ENCODE data around the gene FOXO3. TPM values are rescaled to one million over a fixed set of nuclear protein-coding genes. Genes with fewer than 3 reads are reported as not detected.

Gene FOXO3
- total RNA-seq, 1 experiment from 2014 or later: 43.8 TPM

- no peak overlapping the region for H3K4me3 ChIP-seq (ENCODE audit: low read depth in 2 of 2, low read length in 2 of 2)
- no peaks in the 10 kb centered on the region for H3K27me3 ChIP-seq (ENCODE audit: control insufficient read depth, insufficient read depth, low read length)
- intact Hi-C loops (cut with micrococcal nuclease; ENCODE audit: unreplicated experiment): no loop called here
- ChIA-PET POLR2A (interaction anchor here (0.6 kb wide), 1 partner anchor 828 kb away, joined by 15 read pairs; no protein-coding TSS in a partner anchor), CTCF (no interaction called here)
- no peaks in the 10 kb centered on the region for H3K4me1 ChIP-seq (ENCODE audit: control insufficient read depth, insufficient read depth, low read length)
- no peaks in the 10 kb centered on the region for H3K36me3 ChIP-seq (ENCODE audit: control insufficient read depth, insufficient read depth, low read length)
- no peak for TF ChIP-seq SIN3A (IDR thresholded peaks at IDR 0.05; ENCODE audit: borderline replicate concordance, insufficient read depth, low read depth, low read length)
- no peak for TF ChIP-seq CTCF (IDR thresholded peaks at IDR 0.05)
- TF ChIP-seq POLR2AphosphoS5 (IDR thresholded peaks at IDR 0.05; ENCODE audit: low read depth, low read length): no peak
- no peak for TF ChIP-seq TCF7L2 (IDR thresholded peaks at IDR 0.05; ENCODE audit: low read depth, low read length)
- no peak for TF ChIP-seq REST (IDR thresholded peaks at IDR 0.05; ENCODE audit: insufficient read depth in 1 of 2, low read depth in 2 of 2, low read length in 1 of 2)
- no TSS peak for BruUV-seq (replicated peaks)
- H3K9me3 ChIP-seq (ENCODE audit: control insufficient read depth, insufficient read depth, low read depth, low read length): no peaks in the 10 kb centered on the region
- no peak overlapping the region for H3K27ac ChIP-seq (ENCODE audit: low read length)
- DNase-seq (ENCODE audit: low read depth, low spot score) (no peak), ATAC-seq (no peak)
- in situ Hi-C loops (cut with HindIII; ENCODE audit: low pct_unique_long_range_greater_than_20kb, low sequenced_read_pairs): no loop called here
Observed at GRCh38 chr6:108712946-108713345, 152.2 kb downstream of the FOXO3 start.

GRCh38 chr6:108714101-108714765 is 153.5 kb downstream of the FOXO3 start:
- in situ Hi-C loops (cut with HindIII; ENCODE audit: low pct_unique_long_range_greater_than_20kb, low sequenced_read_pairs) (no loop called here), intact Hi-C loops (cut with micrococcal nuclease; ENCODE audit: unreplicated experiment) (no loop called here)
- ChIA-PET POLR2A (no interaction called here), CTCF (interaction anchor here (0.7 kb wide), 1 partner anchor 48 kb away, joined by 3 read pairs; no protein-coding TSS in a partner anchor)
- TF ChIP-seq TCF7L2 (IDR thresholded peaks at IDR 0.05; ENCODE audit: low read depth, low read length): no peak
- no peak for TF ChIP-seq CTCF (IDR thresholded peaks at IDR 0.05)
- no peak for TF ChIP-seq POLR2AphosphoS5 (IDR thresholded peaks at IDR 0.05; ENCODE audit: low read depth, low read length)
- no peak for TF ChIP-seq SIN3A (IDR thresholded peaks at IDR 0.05; ENCODE audit: borderline replicate concordance, insufficient read depth, low read depth, low read length)
- no peak for TF ChIP-seq REST (IDR thresholded peaks at IDR 0.05; ENCODE audit: insufficient read depth in 1 of 2, low read depth in 2 of 2, low read length in 1 of 2)
- Histone ChIP-seq H3K4me1 (ENCODE audit: control insufficient read depth, insufficient read depth, low read length) (no peaks in the 10 kb centered on the region), H3K27ac (ENCODE audit: low read length) (no peak overlapping the region), H3K27me3 (ENCODE audit: control insufficient read depth, insufficient read depth, low read length) (no peaks in the 10 kb centered on the region), H3K9me3 (ENCODE audit: control insufficient read depth, insufficient read depth, low read depth, low read length) (no peaks in the 10 kb centered on the region), H3K4me3 (ENCODE audit: low read depth in 2 of 2, low read length in 2 of 2) (no peak overlapping the region), H3K36me3 (ENCODE audit: control insufficient read depth, insufficient read depth, low read length) (no peaks in the 10 kb centered on the region)
- ATAC-seq (no peak), DNase-seq (ENCODE audit: low read depth, low spot score) (no peak)
- BruUV-seq (replicated peaks): no TSS peak
